Activated naive CD8-positive, alpha-beta T cell treated with anti-CD3 and anti-CD28 coated beads, Interleukin-2, amount 50 U/mL, for 16 hours (primary cell): ENCODE results near the gene AGBL5.
"Not testable (repeated sequence)": the region's sequence is repeated elsewhere in the genome, so short reads cannot be mapped to it uniquely, and the experiment has no call there.

Experiments
- DNase-seq: peaks from one replicate; pipeline ENCODE4 v3.0.0-alpha.2; 2020; ENCODE audit warnings: low read depth, low spot score

The AGBL5 gene

DNA sequence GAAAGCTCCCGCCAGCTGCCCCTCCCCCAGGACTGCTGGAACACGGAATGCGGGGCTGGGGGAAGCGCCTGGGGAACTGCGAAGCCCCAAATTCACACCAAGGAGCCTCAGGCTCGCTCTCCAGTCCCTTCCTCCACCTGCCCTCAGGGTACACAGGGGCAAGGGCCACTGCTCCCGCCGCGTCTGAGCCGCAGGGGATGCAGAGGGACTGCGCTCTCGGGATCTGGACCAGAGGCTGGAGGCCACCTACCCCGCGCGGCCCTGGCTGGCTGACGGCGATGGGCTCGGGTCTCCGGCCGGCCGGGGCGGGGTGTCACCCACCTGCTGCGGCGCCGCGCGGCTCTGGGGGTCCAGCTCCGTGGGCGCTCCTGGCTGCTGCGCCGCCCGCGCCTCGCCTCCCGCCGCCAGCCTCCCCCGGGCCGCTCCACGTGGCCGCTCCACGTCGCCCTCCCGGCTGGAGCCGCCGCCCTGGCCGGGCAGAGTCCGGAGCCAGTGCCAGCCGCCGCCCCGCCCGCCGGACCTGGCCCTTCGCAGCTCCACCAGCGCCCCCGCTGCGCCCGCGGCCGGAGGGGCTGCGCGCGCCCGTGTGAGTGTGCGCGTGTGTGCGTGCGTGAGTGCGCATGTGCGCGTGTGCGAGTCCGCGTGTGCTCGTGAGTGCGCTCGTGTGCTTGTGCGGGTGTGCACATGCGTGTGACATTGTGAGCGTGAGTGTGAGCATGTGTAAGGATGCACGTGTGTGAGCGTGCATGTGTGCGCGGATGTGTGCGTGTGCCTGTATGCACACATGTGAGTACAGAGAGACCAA is 67.3 kb downstream of the AGBL5 start, which contains the start of gene CGREF1:
CGREF1 (minus strand) TSS at position 604 of the 805 bp plus-strand sequence. CDS start 14,762 bp downstream, outside the sequence.
- no peak for DNase-seq

DNA sequence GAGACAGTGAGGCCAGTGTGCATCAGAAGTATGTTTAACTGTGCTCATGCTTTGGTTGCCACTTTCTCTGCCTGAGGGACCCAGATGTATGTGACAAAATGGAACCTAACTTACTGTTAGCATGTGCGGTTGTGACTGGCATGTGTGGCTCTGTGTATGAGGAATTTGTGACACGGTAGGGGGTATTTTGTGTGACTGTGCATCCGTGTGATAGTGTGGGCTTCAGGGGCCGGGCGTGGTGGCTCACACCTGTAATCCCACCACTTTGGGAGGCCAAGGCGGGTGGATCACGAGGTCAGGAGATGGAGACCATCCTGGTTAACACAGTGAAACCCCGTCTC is 67.8 kb downstream of the AGBL5 start:
- not testable (repeated sequence) for DNase-seq
